Ishikawa (cell line): ENCODE measurements around the gene IDH3B.

Experiments used
- CEBPB ChIP-seq: IDR thresholded peaks from 2 replicates; pipeline ENCODE4 v1.6.1; 2012
- CREB1 ChIP-seq: IDR thresholded peaks from 2 replicates; pipeline ENCODE4 v1.6.1; 2012; ENCODE audit warnings: low read depth
- EGR1 ChIP-seq: IDR thresholded peaks from 2 replicates; pipeline ENCODE4 v1.6.1; 2012
- EP300 ChIP-seq: IDR thresholded peaks from 2 replicates; pipeline ENCODE4 v1.6.1; 2012; ENCODE audit warnings: borderline replicate concordance
- FOXM1 ChIP-seq: IDR thresholded peaks from 2 replicates; pipeline ENCODE4 v1.6.1; 2012; ENCODE audit warnings: low read depth, borderline replicate concordance
- NFIC ChIP-seq: IDR thresholded peaks from 2 replicates; pipeline ENCODE4 v1.6.1; 2012
- RAD21 ChIP-seq: IDR thresholded peaks from 2 replicates; pipeline ENCODE4 v1.6.1; 2012; ENCODE audit warnings: low read depth
- TAF1 ChIP-seq: IDR thresholded peaks from 2 replicates; pipeline ENCODE4 v1.6.1; 2012; ENCODE audit warnings: low read depth, mild to moderate bottlenecking
- TCF12 ChIP-seq: IDR thresholded peaks from 2 replicates; pipeline ENCODE4 v1.6.1; 2012; ENCODE audit warnings: low read depth
- TEAD4 ChIP-seq: IDR thresholded peaks from 2 replicates; pipeline ENCODE4 v1.6.1; 2012
- USF1 ChIP-seq: IDR thresholded peaks from 2 replicates; pipeline ENCODE4 v1.6.1; 2012
- YY1 ChIP-seq: IDR thresholded peaks from 2 replicates; pipeline ENCODE4 v1.6.1; 2012; ENCODE audit warnings: low read depth
- ZBTB7A ChIP-seq: IDR thresholded peaks from 2 replicates; pipeline ENCODE4 v1.6.1; 2012; ENCODE audit warnings: low read depth
- TF ChIP-seq, protein P1 (sequence below): IDR thresholded peaks from 2 replicates; pipeline ENCODE4 v1.6.1; 2012
- TF ChIP-seq, protein P2 (sequence below): IDR thresholded peaks from 2 replicates; pipeline ENCODE4 v1.6.1; 2012; ENCODE audit warnings: low read depth, mild to moderate bottlenecking

The IDH3B gene

GRCh38 chr20:2690213-2690612 is 26.2 kb upstream of the IDH3B start:
- TF ChIP-seq EGR1 (no peak), CREB1 (no peak), USF1 (no peak), CEBPB (no peak), NFIC (no peak), EP300 (no peak), FOXM1 (no peak), RAD21 (no peak), YY1 (no peak), TAF1 (no peak), TCF12 (no peak), TEAD4 (no peak), ZBTB7A (no peak)
- TF ChIP-seq, protein P1, sequence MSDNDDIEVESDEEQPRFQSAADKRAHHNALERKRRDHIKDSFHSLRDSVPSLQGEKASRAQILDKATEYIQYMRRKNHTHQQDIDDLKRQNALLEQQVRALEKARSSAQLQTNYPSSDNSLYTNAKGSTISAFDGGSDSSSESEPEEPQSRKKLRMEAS: no peak
- TF ChIP-seq, protein P2, sequence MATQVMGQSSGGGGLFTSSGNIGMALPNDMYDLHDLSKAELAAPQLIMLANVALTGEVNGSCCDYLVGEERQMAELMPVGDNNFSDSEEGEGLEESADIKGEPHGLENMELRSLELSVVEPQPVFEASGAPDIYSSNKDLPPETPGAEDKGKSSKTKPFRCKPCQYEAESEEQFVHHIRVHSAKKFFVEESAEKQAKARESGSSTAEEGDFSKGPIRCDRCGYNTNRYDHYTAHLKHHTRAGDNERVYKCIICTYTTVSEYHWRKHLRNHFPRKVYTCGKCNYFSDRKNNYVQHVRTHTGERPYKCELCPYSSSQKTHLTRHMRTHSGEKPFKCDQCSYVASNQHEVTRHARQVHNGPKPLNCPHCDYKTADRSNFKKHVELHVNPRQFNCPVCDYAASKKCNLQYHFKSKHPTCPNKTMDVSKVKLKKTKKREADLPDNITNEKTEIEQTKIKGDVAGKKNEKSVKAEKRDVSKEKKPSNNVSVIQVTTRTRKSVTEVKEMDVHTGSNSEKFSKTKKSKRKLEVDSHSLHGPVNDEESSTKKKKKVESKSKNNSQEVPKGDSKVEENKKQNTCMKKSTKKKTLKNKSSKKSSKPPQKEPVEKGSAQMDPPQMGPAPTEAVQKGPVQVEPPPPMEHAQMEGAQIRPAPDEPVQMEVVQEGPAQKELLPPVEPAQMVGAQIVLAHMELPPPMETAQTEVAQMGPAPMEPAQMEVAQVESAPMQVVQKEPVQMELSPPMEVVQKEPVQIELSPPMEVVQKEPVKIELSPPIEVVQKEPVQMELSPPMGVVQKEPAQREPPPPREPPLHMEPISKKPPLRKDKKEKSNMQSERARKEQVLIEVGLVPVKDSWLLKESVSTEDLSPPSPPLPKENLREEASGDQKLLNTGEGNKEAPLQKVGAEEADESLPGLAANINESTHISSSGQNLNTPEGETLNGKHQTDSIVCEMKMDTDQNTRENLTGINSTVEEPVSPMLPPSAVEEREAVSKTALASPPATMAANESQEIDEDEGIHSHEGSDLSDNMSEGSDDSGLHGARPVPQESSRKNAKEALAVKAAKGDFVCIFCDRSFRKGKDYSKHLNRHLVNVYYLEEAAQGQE: no peak

GRCh38 chr20:2688041-2688591 is 24.1 kb upstream of the IDH3B start:
- peak; percentile 78 for TF ChIP-seq RAD21
- no peak for TF ChIP-seq CEBPB

GRCh38 chr20:2687514-2687913 is 23.5 kb upstream of the IDH3B start:
- TF ChIP-seq, protein P2: no peak
- no peak for TF ChIP-seq ZBTB7A
- no peak for TF ChIP-seq TEAD4
- TF ChIP-seq, protein P1: no peak
- no peak for TF ChIP-seq TAF1
- TF ChIP-seq FOXM1: no peak
- TF ChIP-seq USF1: no peak
- TF ChIP-seq NFIC: no peak
- no peak for TF ChIP-seq RAD21
- no peak for TF ChIP-seq CEBPB

- no peak for TF ChIP-seq USF1
Measured at GRCh38 chr20:2680046-2680445, 16.0 kb upstream of the IDH3B start.

DNA sequence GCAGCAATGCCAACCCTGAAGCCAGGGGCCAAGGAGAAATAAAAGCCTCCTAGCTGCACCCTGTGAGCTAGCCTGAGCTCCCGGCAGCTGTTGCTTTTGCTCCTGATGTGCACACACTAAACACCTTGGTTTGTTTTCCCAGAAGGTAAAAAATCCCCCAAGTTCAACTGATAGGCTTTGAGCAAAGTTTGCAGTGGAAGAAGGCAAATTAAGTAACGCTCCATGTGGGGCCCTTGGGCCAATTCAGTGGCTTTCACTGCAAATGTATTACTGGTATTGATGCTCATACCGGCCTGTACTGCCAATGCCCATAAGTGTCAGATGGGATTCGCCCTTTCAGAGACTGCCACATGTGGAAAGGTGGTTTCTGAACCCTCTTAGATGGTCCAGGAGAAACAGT is 9.4 kb upstream of the IDH3B start:
- TF ChIP-seq TAF1 (no peak), YY1 (no peak), CREB1 (no peak), NFIC (no peak), USF1 (no peak), TCF12 (no peak), TEAD4 (no peak), EP300 (no peak), RAD21 (no peak), ZBTB7A (no peak), FOXM1 (no peak), EGR1 (no peak), CEBPB (no peak)
- TF ChIP-seq, protein P1: no peak
- TF ChIP-seq, protein P2: no peak
